MCF 10A (cell line): ENCODE measurements around the gene POU2F2. TPM values are rescaled to one million over a fixed set of nuclear protein-coding genes. Genes with fewer than 3 reads are reported as not detected.

Experiments
- Bru-seq: library from RNA; stranded (reverse); fragments of 400-500 nt; gene quantifications from one replicate; lab custom pipeline; 2021; lab: Mats Ljungman, UMichigan
- BruChase-seq, 2 experiments: library from RNA; stranded (reverse); fragments of 400-500 nt; gene quantifications; one replicate each; lab custom pipeline; 2021; lab: Mats Ljungman, UMichigan
- BruUV-seq: library from RNA; stranded (reverse); fragments of 400-500 nt; replicated peaks from 2 replicates; lab custom pipeline; 2021; lab: Mats Ljungman, UMichigan
- CTCF ChIA-PET: fragments of 300-600 bp; sonication (Branson Sonifier 250); formaldehyde crosslinking; extraction: SDS; loops from one replicate; lab custom pipeline; 2021; ENCODE audit warnings: antibody characterized with exemption, inconsistent platforms; lab: Yijun Ruan, JAX
- POLR2A ChIA-PET: fragments of 300-600, 350-650 bp; sonication (Branson Sonifier 250); formaldehyde crosslinking; extraction: SDS; loops from one replicate; lab custom pipeline; 2020; ENCODE audit warnings: antibody characterized with exemption, inconsistent platforms; lab: Yijun Ruan, JAX
- DNase-seq: peaks from one replicate; pipeline ENCODE4 v3.0.0-alpha.2; 2018; ENCODE audit not compliant: unreplicated experiment
- H3K27ac Mint-ChIP-seq: one replicate; pipeline ENCODE4 v1.8.0; 2022; ENCODE audit warnings: mild to moderate bottlenecking, low read depth, mixed read lengths; ENCODE audit not compliant: unreplicated experiment
- H3K27me3 Mint-ChIP-seq: one replicate; pipeline ENCODE4 v1.8.0; 2022; ENCODE audit warnings: mixed read lengths; ENCODE audit not compliant: insufficient read depth, unreplicated experiment
- H3K36me3 Mint-ChIP-seq: one replicate; pipeline ENCODE4 v1.8.0; 2022; ENCODE audit warnings: mild to moderate bottlenecking, moderate library complexity, mixed read lengths; ENCODE audit not compliant: insufficient read depth, unreplicated experiment
- H3K4me1 Mint-ChIP-seq: one replicate; pipeline ENCODE4 v1.8.0; 2022; ENCODE audit warnings: mixed read lengths; ENCODE audit not compliant: insufficient read depth, unreplicated experiment
- H3K4me3 Mint-ChIP-seq: one replicate; pipeline ENCODE4 v1.8.0; 2022; ENCODE audit warnings: mild to moderate bottlenecking, moderate library complexity, mixed read lengths; ENCODE audit not compliant: unreplicated experiment
- H3K9me3 Mint-ChIP-seq: one replicate; pipeline ENCODE4 v1.8.0; 2022; ENCODE audit warnings: mixed read lengths; ENCODE audit not compliant: unreplicated experiment
- intact Hi-C: fragments of 100-400 bp; cut with micrococcal nuclease; formaldehyde crosslinking; loops from 2 replicates; pipeline ENCODE4 v1.14.1; 2022
- long read RNA-seq: library from polyadenylated mRNA; stranded (forward); transcript quantifications from one replicate; pipeline ENCODE4 v2.0.0, GENCODE V29; 2022
- total RNA-seq: library from RNA; stranded (reverse); gene quantifications from 2 replicates; pipeline ENCODE4 v1.2.3, GENCODE V29; 2022
- TF ChIP-seq, protein P1 (sequence below): fragments of 200-600 bp; IDR thresholded peaks from one replicate; pipeline ENCODE4 v1.8.0; 2022; ENCODE audit warnings: antibody characterized with exemption, mild to moderate bottlenecking; ENCODE audit not compliant: unreplicated experiment

Gene POU2F2
- total RNA-seq (0.49 and 0.70 TPM in 2 replicates), Bru-seq, nascent RNA (percentile 17 among the genes with signal in this experiment), BruChase-seq, experiment 1, labeled RNA remaining after a 6-hour chase (percentile 30 among the genes with signal in this experiment), BruChase-seq, experiment 2, labeled RNA remaining after a 2-hour chase (percentile 17 among the genes with signal in this experiment)
- long read RNA-seq: 0 reads

DNA sequence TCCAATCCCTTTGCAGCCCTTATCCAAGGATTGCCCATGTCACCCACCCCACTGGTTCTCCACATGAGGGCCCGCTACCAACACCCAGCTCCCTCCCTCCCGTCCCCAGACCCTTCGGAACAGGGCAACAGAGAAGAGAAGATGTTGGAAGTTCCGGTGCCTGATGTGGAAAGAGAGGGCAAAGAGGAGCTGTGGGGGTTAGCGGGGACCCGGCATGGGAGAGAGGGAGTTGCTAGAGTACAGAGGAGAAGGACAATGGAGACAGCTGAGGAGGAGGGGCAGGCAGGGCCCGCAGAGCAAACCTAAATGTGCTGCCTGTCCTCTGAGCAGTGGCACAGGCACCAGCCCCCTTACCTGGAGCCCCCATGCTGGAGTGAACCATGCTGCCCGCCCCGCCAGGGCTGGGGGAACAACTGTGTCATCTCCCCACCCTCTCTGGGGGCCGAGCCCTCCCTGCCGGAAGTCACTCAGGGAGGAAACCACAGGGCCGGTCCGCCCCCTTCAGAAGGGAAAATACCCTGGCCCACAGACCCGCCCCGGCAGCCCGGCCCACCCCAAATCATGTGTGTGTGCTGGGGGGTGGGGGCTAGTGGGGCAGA lies at the start of gene POU2F2:
POU2F2 (minus strand) TSS at position 417 of the 599 bp plus-strand sequence; CDS start at position 382, 35 bp downstream.
- Mint-ChIP-seq H3K27ac (no peak within 1 kb of the TSS), H3K4me3 (no peak within 1 kb of the TSS), H3K27me3 (no peaks in the 10 kb centered on the region), H3K4me1 (peaks cover 15% of the 10 kb centered on the region), H3K9me3 (no peaks in the 10 kb centered on the region), H3K36me3 (peaks cover 5% of the 10 kb centered on the region)
- DNase-seq: no peak
- intact Hi-C loops: no loop called here
- ChIA-PET CTCF (interaction anchor here (0.5 to 5.3 kb wide), 34 partner anchors 9 to 318 kb away, joined by 3 to 61 read pairs (median 4); no protein-coding TSS in a partner anchor), POLR2A (interaction anchor here (1.9 to 2.0 kb wide), 2 partner anchors 49 to 111 kb away, joined by 4 to 12 read pairs; partner anchors contain the start of gene GSK3A)
- TF ChIP-seq, protein P1, sequence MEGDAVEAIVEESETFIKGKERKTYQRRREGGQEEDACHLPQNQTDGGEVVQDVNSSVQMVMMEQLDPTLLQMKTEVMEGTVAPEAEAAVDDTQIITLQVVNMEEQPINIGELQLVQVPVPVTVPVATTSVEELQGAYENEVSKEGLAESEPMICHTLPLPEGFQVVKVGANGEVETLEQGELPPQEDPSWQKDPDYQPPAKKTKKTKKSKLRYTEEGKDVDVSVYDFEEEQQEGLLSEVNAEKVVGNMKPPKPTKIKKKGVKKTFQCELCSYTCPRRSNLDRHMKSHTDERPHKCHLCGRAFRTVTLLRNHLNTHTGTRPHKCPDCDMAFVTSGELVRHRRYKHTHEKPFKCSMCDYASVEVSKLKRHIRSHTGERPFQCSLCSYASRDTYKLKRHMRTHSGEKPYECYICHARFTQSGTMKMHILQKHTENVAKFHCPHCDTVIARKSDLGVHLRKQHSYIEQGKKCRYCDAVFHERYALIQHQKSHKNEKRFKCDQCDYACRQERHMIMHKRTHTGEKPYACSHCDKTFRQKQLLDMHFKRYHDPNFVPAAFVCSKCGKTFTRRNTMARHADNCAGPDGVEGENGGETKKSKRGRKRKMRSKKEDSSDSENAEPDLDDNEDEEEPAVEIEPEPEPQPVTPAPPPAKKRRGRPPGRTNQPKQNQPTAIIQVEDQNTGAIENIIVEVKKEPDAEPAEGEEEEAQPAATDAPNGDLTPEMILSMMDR: no peak
- BruUV-seq: no TSS peak

DNA sequence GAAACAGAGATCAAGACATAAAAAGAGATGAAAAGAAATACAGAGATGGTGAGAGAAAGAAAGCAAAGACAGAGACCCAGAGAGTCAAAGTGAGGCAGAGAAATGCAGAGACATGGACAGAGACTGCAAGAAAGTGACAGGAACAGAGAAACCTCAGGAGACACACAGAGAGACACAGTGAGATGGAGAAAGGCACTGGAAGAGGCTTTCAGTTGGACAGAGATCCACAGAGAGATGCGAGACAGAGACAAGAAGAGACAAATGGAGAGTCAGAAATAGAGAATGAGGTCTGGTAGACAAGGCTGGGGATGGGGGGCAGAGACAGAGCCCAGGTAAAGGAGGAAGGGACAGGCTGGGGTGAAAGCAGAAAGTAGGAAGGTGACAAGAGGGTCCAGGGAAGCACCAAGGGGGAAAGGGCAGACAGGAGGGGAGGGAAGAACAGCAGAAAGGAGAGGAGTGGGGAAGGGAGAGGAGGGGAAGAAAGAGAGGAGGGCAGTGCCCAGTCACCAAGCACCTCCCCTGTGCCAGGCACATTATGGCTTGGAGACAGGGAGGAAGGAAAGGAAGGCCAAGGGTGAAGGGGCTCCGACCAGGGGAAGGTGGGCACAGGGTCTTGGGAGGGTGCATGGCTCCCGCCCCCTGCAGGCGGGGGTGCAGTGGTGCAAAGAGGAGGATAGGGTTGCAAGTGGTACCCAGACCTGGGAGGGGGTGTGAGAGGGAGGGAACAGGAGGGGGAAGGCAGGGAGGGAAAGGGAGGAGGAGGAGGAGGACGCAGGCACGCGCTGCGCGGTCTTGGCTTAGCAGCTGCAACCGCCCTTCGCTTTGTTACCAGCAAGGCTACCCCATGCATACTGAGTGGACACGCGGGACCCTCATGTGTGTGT lies 46.8 kb upstream of the POU2F2 start:
- Mint-ChIP-seq H3K27ac (no peak overlapping the region), H3K9me3 (no peaks in the 10 kb centered on the region)

DNA sequence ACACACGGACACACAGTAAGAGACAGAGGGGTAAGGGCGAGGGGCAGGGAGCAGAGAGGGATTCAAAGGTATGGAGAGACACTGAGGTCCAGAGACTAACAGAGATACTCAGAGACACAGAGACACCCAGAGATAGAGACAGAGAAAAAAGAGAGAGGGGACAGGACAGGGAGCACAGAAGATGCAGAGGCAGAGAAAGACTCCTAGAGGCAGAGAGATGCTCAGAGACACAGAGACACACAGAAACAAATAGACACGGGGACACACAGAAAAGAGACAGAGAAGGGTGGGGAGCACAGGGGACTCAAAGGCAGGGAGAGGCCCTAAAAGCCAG lies 45.4 kb upstream of the POU2F2 start:
- Mint-ChIP-seq H3K27ac (no peak overlapping the region), H3K27me3 (peaks cover 36% of the 10 kb centered on the region), H3K4me1 (peaks cover 8% of the 10 kb centered on the region), H3K9me3 (no peaks in the 10 kb centered on the region), H3K4me3 (no peak overlapping the region), H3K36me3 (no peaks in the 10 kb centered on the region)
- DNase-seq: no peak
- TF ChIP-seq, protein P1: no peak
- intact Hi-C loops: no loop called here
- BruUV-seq: no TSS peak
- ChIA-PET CTCF (interaction anchor here (0.6 to 1.0 kb wide), 2 partner anchors 45 to 166 kb away, joined by 3 to 4 read pairs; no protein-coding TSS in a partner anchor), POLR2A (no interaction called here)

More for the DNA sequence above, 46.8 kb upstream of the POU2F2 start:
- ChIA-PET CTCF (interaction anchor here (0.7 to 1.0 kb wide), 2 partner anchors 21 to 46 kb away, joined by 4 read pairs; no protein-coding TSS in a partner anchor), POLR2A (no interaction called here)
- intact Hi-C loops: no loop called here
- Mint-ChIP-seq H3K36me3 (no peaks in the 10 kb centered on the region), H3K27me3 (peaks cover 37% of the 10 kb centered on the region), H3K4me1 (peaks cover 8% of the 10 kb centered on the region), H3K4me3 (no peak overlapping the region)
- BruUV-seq: no TSS peak
- TF ChIP-seq, protein P1: peak; percentile 42
- DNase-seq: no peak
